ENCODE measurements around the gene CA10.

Gene CA10

GRCh38 chr17:51793686-51794085 is 364.8 kb downstream of the CA10 start:
- H3K4me2 ChIP-seq (ENCODE audit: low read length), result no peak overlapping the region
- H3K27ac ChIP-seq (ENCODE audit: low read depth, low read length, poor library complexity, severe bottlenecking), result no peak overlapping the region
- H3K27me3 ChIP-seq (ENCODE audit: insufficient read depth, low read length), result no peaks in the 10 kb centered on the region
- H3K4me3 ChIP-seq (ENCODE audit: low read depth, low read length, poor library complexity, severe bottlenecking), result no peak overlapping the region
- no peaks in the 10 kb centered on the region for H3K4me1 ChIP-seq (ENCODE audit: insufficient read depth, low read length, severe bottlenecking)
- H3K36me3 ChIP-seq (ENCODE audit: insufficient read depth, low read length), result no peaks in the 10 kb centered on the region
- H3K9me3 ChIP-seq (ENCODE audit: low read length), result no peaks in the 10 kb centered on the region
- no peaks in the 10 kb centered on the region for H3K79me2 ChIP-seq (ENCODE audit: insufficient read depth, low read length)
- no peaks in the 10 kb centered on the region for H3F3A ChIP-seq (ENCODE audit: insufficient read depth, low read length)
- H4K20me1 ChIP-seq (ENCODE audit: insufficient read depth, low read length), result no peaks in the 10 kb centered on the region
- no peak overlapping the region for H3K9ac ChIP-seq (ENCODE audit: low read length)
- no peaks in the 10 kb centered on the region for H3K9me2 ChIP-seq (ENCODE audit: low read depth, low read length)
- TF ChIP-seq EZH2 (IDR thresholded peaks at IDR 0.05; ENCODE audit: borderline replicate concordance, low read length), result no peak
- H2AFZ ChIP-seq (ENCODE audit: low read length), result no peak overlapping the region

DNA sequence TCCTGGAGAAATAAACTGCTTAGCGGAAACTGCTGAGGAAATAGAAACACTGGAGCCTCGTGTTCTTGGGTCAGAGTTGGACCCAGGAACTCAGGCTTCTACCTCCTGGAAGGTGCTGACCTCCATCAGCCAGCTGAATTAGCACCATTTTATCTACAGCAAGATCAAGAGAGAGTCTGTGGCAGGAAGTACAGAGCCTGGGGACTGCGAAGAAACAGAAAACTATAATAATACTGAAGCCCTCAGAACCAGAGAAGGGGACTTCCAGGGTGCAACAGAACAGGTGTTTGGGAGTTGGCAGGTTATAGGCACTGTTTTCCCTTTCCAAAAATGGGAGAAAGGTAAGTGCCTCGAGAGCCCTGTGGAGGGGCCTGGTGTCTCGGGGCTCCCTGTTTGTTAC is 379.7 kb downstream of the CA10 start:
- Histone ChIP-seq H3K9ac (ENCODE audit: low read length) (no peak overlapping the region), H3K27me3 (ENCODE audit: insufficient read depth, low read length) (no peaks in the 10 kb centered on the region), H3K4me3 (ENCODE audit: low read depth, low read length, poor library complexity, severe bottlenecking) (no peak overlapping the region), H3F3A (ENCODE audit: insufficient read depth, low read length) (no peaks in the 10 kb centered on the region), H3K9me3 (ENCODE audit: low read length) (no peaks in the 10 kb centered on the region), H3K79me2 (ENCODE audit: insufficient read depth, low read length) (no peaks in the 10 kb centered on the region), H3K36me3 (ENCODE audit: insufficient read depth, low read length) (no peaks in the 10 kb centered on the region), H3K27ac (ENCODE audit: low read depth, low read length, poor library complexity, severe bottlenecking) (no peak overlapping the region), H4K20me1 (ENCODE audit: insufficient read depth, low read length) (no peaks in the 10 kb centered on the region), H3K4me1 (ENCODE audit: insufficient read depth, low read length, severe bottlenecking) (no peaks in the 10 kb centered on the region), H3K9me2 (ENCODE audit: low read depth, low read length) (no peaks in the 10 kb centered on the region), H2AFZ (ENCODE audit: low read length) (no peak overlapping the region), H3K4me2 (ENCODE audit: low read length) (no peak overlapping the region)
- no peak for TF ChIP-seq EZH2 (IDR thresholded peaks at IDR 0.05; ENCODE audit: borderline replicate concordance, low read length)
- TF ChIP-seq, protein P1, sequence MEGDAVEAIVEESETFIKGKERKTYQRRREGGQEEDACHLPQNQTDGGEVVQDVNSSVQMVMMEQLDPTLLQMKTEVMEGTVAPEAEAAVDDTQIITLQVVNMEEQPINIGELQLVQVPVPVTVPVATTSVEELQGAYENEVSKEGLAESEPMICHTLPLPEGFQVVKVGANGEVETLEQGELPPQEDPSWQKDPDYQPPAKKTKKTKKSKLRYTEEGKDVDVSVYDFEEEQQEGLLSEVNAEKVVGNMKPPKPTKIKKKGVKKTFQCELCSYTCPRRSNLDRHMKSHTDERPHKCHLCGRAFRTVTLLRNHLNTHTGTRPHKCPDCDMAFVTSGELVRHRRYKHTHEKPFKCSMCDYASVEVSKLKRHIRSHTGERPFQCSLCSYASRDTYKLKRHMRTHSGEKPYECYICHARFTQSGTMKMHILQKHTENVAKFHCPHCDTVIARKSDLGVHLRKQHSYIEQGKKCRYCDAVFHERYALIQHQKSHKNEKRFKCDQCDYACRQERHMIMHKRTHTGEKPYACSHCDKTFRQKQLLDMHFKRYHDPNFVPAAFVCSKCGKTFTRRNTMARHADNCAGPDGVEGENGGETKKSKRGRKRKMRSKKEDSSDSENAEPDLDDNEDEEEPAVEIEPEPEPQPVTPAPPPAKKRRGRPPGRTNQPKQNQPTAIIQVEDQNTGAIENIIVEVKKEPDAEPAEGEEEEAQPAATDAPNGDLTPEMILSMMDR (IDR thresholded peaks at IDR 0.05; ENCODE audit: low read length), result no peak

DNA sequence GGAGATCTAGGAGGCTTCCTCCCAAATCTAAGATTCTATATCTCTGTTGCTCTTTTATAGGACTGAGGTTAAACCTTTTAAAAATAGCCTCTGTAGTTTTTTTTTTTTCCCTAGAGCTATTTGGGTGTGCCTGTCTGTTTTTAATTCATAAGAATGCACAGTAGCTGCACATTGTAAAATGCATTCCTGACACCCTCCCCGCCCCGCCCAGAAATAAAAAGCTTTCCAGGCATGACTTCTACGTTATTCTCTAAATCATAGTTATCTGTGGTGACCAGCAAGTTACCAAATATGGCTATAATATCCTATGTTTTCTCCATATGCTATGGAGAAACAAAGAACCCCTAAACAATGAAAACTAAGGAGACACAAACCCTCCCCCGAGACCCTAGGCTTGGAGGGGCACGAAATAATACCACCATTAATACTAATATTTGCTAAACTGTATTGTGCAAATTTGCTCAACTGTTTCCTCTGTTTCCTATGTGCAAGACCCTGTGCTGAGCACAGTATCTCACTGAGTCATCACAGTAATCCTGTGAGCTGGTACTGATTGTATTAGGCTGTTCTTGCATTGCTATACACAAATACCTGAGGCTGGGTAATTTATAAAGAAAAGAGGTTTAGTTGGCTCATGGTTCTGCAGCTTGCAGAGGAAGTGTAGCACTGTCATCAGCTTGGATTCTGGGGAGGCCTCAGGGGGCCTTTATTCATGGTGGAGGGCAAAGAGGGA is 388.3 kb downstream of the CA10 start:
- no peak overlapping the region for H2AFZ ChIP-seq (ENCODE audit: low read length)
- no peaks in the 10 kb centered on the region for H3K4me1 ChIP-seq (ENCODE audit: insufficient read depth, low read length, severe bottlenecking)
- TF ChIP-seq EZH2 (IDR thresholded peaks at IDR 0.05; ENCODE audit: borderline replicate concordance, low read length), result no peak
- TF ChIP-seq, protein P1 (IDR thresholded peaks at IDR 0.05; ENCODE audit: low read length), result no peak
- no peak overlapping the region for H3K27ac ChIP-seq (ENCODE audit: low read depth, low read length, poor library complexity, severe bottlenecking)
- H3K9me3 ChIP-seq (ENCODE audit: low read length), result no peaks in the 10 kb centered on the region
- no peaks in the 10 kb centered on the region for H3F3A ChIP-seq (ENCODE audit: insufficient read depth, low read length)
- no peaks in the 10 kb centered on the region for H3K9me2 ChIP-seq (ENCODE audit: low read depth, low read length)
- no peak overlapping the region for H3K9ac ChIP-seq (ENCODE audit: low read length)
- no peaks in the 10 kb centered on the region for H4K20me1 ChIP-seq (ENCODE audit: insufficient read depth, low read length)
- H3K27me3 ChIP-seq (ENCODE audit: insufficient read depth, low read length), result no peaks in the 10 kb centered on the region
- no peak overlapping the region for H3K4me2 ChIP-seq (ENCODE audit: low read length)
- H3K4me3 ChIP-seq (ENCODE audit: low read depth, low read length, poor library complexity, severe bottlenecking), result no peak overlapping the region
- no peaks in the 10 kb centered on the region for H3K79me2 ChIP-seq (ENCODE audit: insufficient read depth, low read length)
- no peaks in the 10 kb centered on the region for H3K36me3 ChIP-seq (ENCODE audit: insufficient read depth, low read length)

GRCh38 chr17:51769231-51769630 is 389.3 kb downstream of the CA10 start:
- TF ChIP-seq, protein P1 (IDR thresholded peaks at IDR 0.05; ENCODE audit: low read length), result no peak
- no peak for TF ChIP-seq EZH2 (IDR thresholded peaks at IDR 0.05; ENCODE audit: borderline replicate concordance, low read length)
- no peak overlapping the region for H3K9ac ChIP-seq (ENCODE audit: low read length)
- H2AFZ ChIP-seq (ENCODE audit: low read length), result no peak overlapping the region

More at GRCh38 chr17:51769231-51769630, 389.3 kb downstream of the CA10 start:
- no peaks in the 10 kb centered on the region for H3K27me3 ChIP-seq (ENCODE audit: insufficient read depth, low read length)
- no peaks in the 10 kb centered on the region for H3K4me1 ChIP-seq (ENCODE audit: insufficient read depth, low read length, severe bottlenecking)
- no peaks in the 10 kb centered on the region for H3K9me2 ChIP-seq (ENCODE audit: low read depth, low read length)
- no peak overlapping the region for H3K4me2 ChIP-seq (ENCODE audit: low read length)
- no peak overlapping the region for H3K4me3 ChIP-seq (ENCODE audit: low read depth, low read length, poor library complexity, severe bottlenecking)
- no peaks in the 10 kb centered on the region for H3K9me3 ChIP-seq (ENCODE audit: low read length)
- no peaks in the 10 kb centered on the region for H3K36me3 ChIP-seq (ENCODE audit: insufficient read depth, low read length)
- no peak overlapping the region for H3K27ac ChIP-seq (ENCODE audit: low read depth, low read length, poor library complexity, severe bottlenecking)
- no peaks in the 10 kb centered on the region for H3F3A ChIP-seq (ENCODE audit: insufficient read depth, low read length)
- no peaks in the 10 kb centered on the region for H3K79me2 ChIP-seq (ENCODE audit: insufficient read depth, low read length)
- H4K20me1 ChIP-seq (ENCODE audit: insufficient read depth, low read length), result no peaks in the 10 kb centered on the region
